HepG2 (cell line): Measurements from ENCODE around the gene TBX6. TPM values are rescaled to one million over a fixed set of nuclear protein-coding genes. Genes with fewer than 3 reads are reported as not detected.

ENCODE experiments used
- ARNT ChIP-seq: fragments of 450-650 bp; IDR thresholded peaks from 2 replicates; pipeline ENCODE4 v1.6.1; 2017
- ATAD3A ChIP-seq: sonication (generic); formaldehyde crosslinking; IDR thresholded peaks from 2 replicates; pipeline ENCODE4 v1.4.0; 2020; ENCODE audit warnings: missing genetic modification reagents
- ATF4 ChIP-seq, 2 experiments: fragments of 450-650 bp in 1 of 2; sonication (generic) in 1 of 2; formaldehyde crosslinking; IDR thresholded peaks; 2 replicates each; pipeline versions ENCODE4 v1.5.0 to v1.8.0; 2020 to 2022; ENCODE audit warnings: mild to moderate bottlenecking in 1 of 2, missing genetic modification reagents in 1 of 2
- BRD4 ChIP-seq: sonication (generic); formaldehyde crosslinking; IDR thresholded peaks from 2 replicates; pipeline ENCODE4 v1.4.0; 2020; ENCODE audit warnings: missing genetic modification reagents
- CBFB ChIP-seq: sonication (generic); formaldehyde crosslinking; IDR thresholded peaks from 2 replicates; pipeline ENCODE4 v1.4.0; 2020; ENCODE audit warnings: missing genetic modification reagents
- DBP ChIP-seq: sonication (generic); formaldehyde crosslinking; IDR thresholded peaks from 2 replicates; pipeline ENCODE4 v1.4.0; 2020; ENCODE audit warnings: missing genetic modification reagents; ENCODE audit errors: not compliant biosample characterization
- GATA4 ChIP-seq: sonication (generic); IDR thresholded peaks from 2 replicates; pipeline ENCODE4 v1.6.1; 2016; ENCODE audit warnings: antibody characterized with exemption, low read depth, borderline replicate concordance
- IKZF1 ChIP-seq: fragments of 450-650 bp; IDR thresholded peaks from 2 replicates; pipeline ENCODE4 v1.7.1; 2016
- IRF2 ChIP-seq: IDR thresholded peaks from 2 replicates; pipeline ENCODE4 v1.6.1; 2018; ENCODE audit warnings: missing genetic modification reagents, missing compliant biosample characterization
- KLF12 ChIP-seq: sonication (generic); formaldehyde crosslinking; IDR thresholded peaks from 2 replicates; pipeline ENCODE4 v1.4.0; 2020; ENCODE audit warnings: missing genetic modification reagents, borderline replicate concordance
- MED8 ChIP-seq: sonication (generic); formaldehyde crosslinking; IDR thresholded peaks from 2 replicates; pipeline ENCODE4 v1.8.1; 2023; ENCODE audit warnings: mild to moderate bottlenecking, missing genetic modification reagents; ENCODE audit not compliant: insufficient replicate concordance
- NFKB2 ChIP-seq: sonication (generic); formaldehyde crosslinking; IDR thresholded peaks from 2 replicates; pipeline ENCODE4 v1.4.0; 2020; ENCODE audit warnings: missing genetic modification reagents, borderline replicate concordance
- NR2C2 ChIP-seq: sonication (generic); formaldehyde crosslinking; IDR thresholded peaks from 2 replicates; pipeline ENCODE4 v1.4.0; 2020; ENCODE audit warnings: missing genetic modification reagents, mild to moderate bottlenecking, moderate library complexity, borderline replicate concordance
- PRPF4 ChIP-seq: fragments of 200-400 bp; formaldehyde crosslinking; IDR thresholded peaks from 2 replicates; pipeline ENCODE4 v1.6.1; 2016; ENCODE audit warnings: low read length, low read depth; ENCODE audit not compliant: poor library complexity, severe bottlenecking
- RFXAP ChIP-seq: sonication (generic); formaldehyde crosslinking; IDR thresholded peaks from 2 replicates; pipeline ENCODE4 v1.4.0; 2020; ENCODE audit warnings: missing genetic modification reagents, borderline replicate concordance
- SMYD3 ChIP-seq: sonication (generic); formaldehyde crosslinking; IDR thresholded peaks from 2 replicates; pipeline ENCODE4 v1.8.1; 2023; ENCODE audit warnings: mild to moderate bottlenecking, missing genetic modification reagents
- STAT5B ChIP-seq: sonication (generic); formaldehyde crosslinking; IDR thresholded peaks from 2 replicates; pipeline ENCODE4 v1.4.0; 2020; ENCODE audit warnings: missing genetic modification reagents
- TGIF2 ChIP-seq: IDR thresholded peaks from 2 replicates; pipeline ENCODE4 v1.6.1; 2016; ENCODE audit warnings: control low read depth, missing compliant biosample characterization
- THAP7 ChIP-seq: sonication (generic); formaldehyde crosslinking; IDR thresholded peaks from 2 replicates; pipeline ENCODE4 v1.8.1; 2023; ENCODE audit warnings: mild to moderate bottlenecking, missing genetic modification reagents
- THRA ChIP-seq: sonication (generic); formaldehyde crosslinking; IDR thresholded peaks from 2 replicates; pipeline ENCODE4 v1.4.0; 2020; ENCODE audit warnings: missing genetic modification reagents, borderline replicate concordance
- TOE1 ChIP-seq: sonication (generic); formaldehyde crosslinking; IDR thresholded peaks from 2 replicates; pipeline ENCODE4 v1.4.0; 2020; ENCODE audit warnings: mild to moderate bottlenecking, missing genetic modification reagents
- YEATS2 ChIP-seq: sonication (generic); formaldehyde crosslinking; IDR thresholded peaks from 2 replicates; pipeline ENCODE4 v1.4.0; 2020; ENCODE audit warnings: missing genetic modification reagents, borderline replicate concordance
- ZNF34 ChIP-seq: sonication (generic); formaldehyde crosslinking; IDR thresholded peaks from 2 replicates; pipeline ENCODE4 v1.4.0; 2020; ENCODE audit warnings: mild to moderate bottlenecking, missing genetic modification reagents, borderline replicate concordance
- ZNF556 ChIP-seq: sonication (generic); formaldehyde crosslinking; IDR thresholded peaks from 2 replicates; pipeline ENCODE4 v1.4.0; 2020; ENCODE audit warnings: mild to moderate bottlenecking, missing genetic modification reagents, borderline replicate concordance
- ZNF563 ChIP-seq: sonication (generic); formaldehyde crosslinking; IDR thresholded peaks from 2 replicates; pipeline ENCODE4 v1.8.0; 2022; ENCODE audit warnings: mild to moderate bottlenecking, moderate library complexity, missing genetic modification reagents
- ZNF704 ChIP-seq: sonication (generic); formaldehyde crosslinking; IDR thresholded peaks from 2 replicates; pipeline ENCODE4 v1.8.1; 2023; ENCODE audit warnings: mild to moderate bottlenecking, inconsistent platforms, moderate library complexity, missing genetic modification reagents, borderline replicate concordance
- polyA plus RNA-seq, 8 experiments: library from polyadenylated mRNA; depleted of rRNA in 3 of 8; stranded (reverse) in 7 of 8; unstranded in 1 of 8; fragments of >200 nt; fragmentation: Illumina TruSeq in 4 of 8; extraction: Trizol in 4 of 8; gene quantifications; 2 replicates each; pipeline versions ENCODE4 v1.2.1 to v1.2.3, GENCODE V29; 2011 to 2016; ENCODE audit warnings: low read depth in 4 of 8, missing spikeins in 1 of 8, mixed read lengths in 1 of 8; ENCODE audit not compliant: insufficient read depth in 1 of 8
- total RNA-seq, 5 experiments: library from RNA; depleted of rRNA; stranded (reverse); fragments of >200 nt; fragmentation: Illumina TruSeq; extraction: Trizol; gene quantifications; 2 replicates each; pipeline ENCODE4 v1.2.3, GENCODE V29; 2016; ENCODE audit warnings: low read depth in 1 of 5

Gene TBX6
- total and polyA plus RNA-seq, 2 of the 13 experiments (the other 11 are each of a cell fraction or from before 2014, with no cell fraction given): 0.24 to 0.42 TPM

- TF ChIP-seq GATA4: peak; percentile 36; the same call in 1 of the 2 replicates
- TF ChIP-seq NFKB2: peak; percentile 85
- TF ChIP-seq TOE1 (CRISPR knock-in tag): 0 out of 2 replicates have a peak, but pooled peaks have one; percentile 9
- TF ChIP-seq ATF4 (CRISPR knock-in tag; IDR thresholded peaks at IDR 0.05): peak in 1 of 2 experiments; percentile 39; a peak in 1 of 4 replicates
- 0 out of 2 replicates have a peak, but pooled peaks have one; percentile 65 for TF ChIP-seq THAP7 (CRISPR knock-in tag)
- TF ChIP-seq ATAD3A: no peak
- no peak for TF ChIP-seq ARNT
- TF ChIP-seq ZNF563: no peak
- no peak; the same call in none of the 2 replicates for TF ChIP-seq NR2C2
- no peak for TF ChIP-seq ZNF704 (CRISPR knock-in tag)
- TF ChIP-seq THRA (CRISPR knock-in tag): peak; percentile 69; the same call in 1 of the 2 replicates
- TF ChIP-seq PRPF4: no peak
- TF ChIP-seq KLF12 (CRISPR knock-in tag): peak; percentile 51
- 0 out of 2 replicates have a peak, but pooled peaks have one; percentile 11 for TF ChIP-seq RFXAP
- TF ChIP-seq TGIF2 (CRISPR knock-in tag): no peak
- 0 out of 2 replicates have a peak, but pooled peaks have one; percentile 84 for TF ChIP-seq STAT5B (CRISPR knock-in tag)
- peak; percentile 76 for TF ChIP-seq IRF2 (CRISPR knock-in tag)
- peak; percentile 41 for TF ChIP-seq DBP
- peak; percentile 73 for TF ChIP-seq CBFB (CRISPR knock-in tag)
- peak; percentile 72 for TF ChIP-seq ZNF556 (CRISPR knock-in tag)
- TF ChIP-seq SMYD3 (CRISPR knock-in tag): peak; percentile 57; the same call in 1 of the 2 replicates
- TF ChIP-seq IKZF1: no peak
- TF ChIP-seq ZNF34 (CRISPR knock-in tag): no peak
- no peak; the same call in none of the 2 replicates for TF ChIP-seq BRD4 (CRISPR knock-in tag)
- TF ChIP-seq YEATS2: 0 out of 2 replicates have a peak, but pooled peaks have one; percentile 35
- no peak for TF ChIP-seq MED8 (CRISPR knock-in tag)
These were observed 768 bp upstream of the TBX6 start (continued) for GRCh38 chr16:30092373-30093010.
